Measurements from ENCODE around the gene TNIK. TPM values are rescaled to one million over a fixed set of nuclear protein-coding genes. Genes with fewer than 3 reads are reported as not detected.

The TNIK gene
- total and polyA plus RNA-seq, 2 of the 13 experiments (the other 11 are each of a cell fraction or from before 2014, with no cell fraction given) = 0.15 to 0.22 TPM

DNA sequence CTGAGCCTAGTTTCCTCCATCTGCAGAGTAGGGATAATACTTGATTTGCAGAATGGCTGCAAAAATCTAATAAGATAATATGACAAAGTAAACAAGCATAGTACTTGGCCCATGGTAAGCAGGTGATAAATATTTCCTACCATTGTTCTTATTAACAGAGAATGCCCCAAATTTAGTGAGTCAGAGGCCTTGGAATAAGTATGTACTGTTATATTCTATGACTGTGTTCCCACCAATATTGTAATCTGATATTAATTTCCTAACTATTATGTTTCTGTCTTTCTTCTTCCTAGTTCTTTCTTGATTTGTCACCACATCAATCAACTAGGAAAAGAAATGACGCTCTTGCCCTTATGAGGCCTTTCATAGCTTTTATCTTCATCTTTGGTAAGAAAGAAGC lies 255.3 kb downstream of the TNIK start (continued):
- TF ChIP-seq MTA1 (CRISPR knock-in tag; IDR thresholded peaks at IDR 0.05; ENCODE audit: borderline replicate concordance) = no peak
- no peak for TF ChIP-seq IKZF4 (CRISPR knock-in tag; IDR thresholded peaks at IDR 0.05; ENCODE audit: borderline replicate concordance, low read depth, not compliant biosample characterization)
- TF ChIP-seq ZFYVE20 (CRISPR knock-in tag; IDR thresholded peaks at IDR 0.05; ENCODE audit: borderline replicate concordance, low read depth) = no peak
- no peak for TF ChIP-seq SRY (CRISPR knock-in tag; IDR thresholded peaks at IDR 0.05)
- TF ChIP-seq ZEB1 (IDR thresholded peaks at IDR 0.05; ENCODE audit: insufficient replicate concordance, low read depth) = no peak
- TF ChIP-seq ZNF598 (CRISPR knock-in tag; IDR thresholded peaks at IDR 0.05; ENCODE audit: borderline replicate concordance) = no peak

DNA sequence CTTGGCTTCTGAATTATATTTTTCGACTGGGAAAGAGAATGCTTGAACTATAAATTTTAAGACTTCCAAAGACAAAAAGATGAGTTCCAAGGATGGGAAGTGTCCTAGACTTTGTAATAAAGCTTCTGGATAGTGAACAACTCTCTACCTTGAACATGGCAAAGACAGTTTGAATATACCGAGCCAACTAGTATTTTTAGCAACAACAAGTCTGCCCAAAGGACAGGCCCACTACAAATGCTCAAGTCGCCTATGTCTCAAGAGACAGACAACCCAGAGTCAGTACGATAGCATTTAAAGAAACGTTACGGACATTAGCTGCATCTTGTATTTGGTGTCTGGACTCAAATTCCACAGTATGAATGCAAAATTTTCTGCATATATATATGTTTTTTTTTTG lies 258.4 kb downstream of the TNIK start:
- no peak overlapping the region for H2AFZ ChIP-seq (ENCODE audit: low read length)
- ATAC-seq = no peak
- no peaks in the 10 kb centered on the region for H3K27me3 ChIP-seq (ENCODE audit: control insufficient read depth in 1 of 2, insufficient read depth in 2 of 2, low read length in 2 of 2)
- no TSS peak for BruUV-seq (replicated peaks)
- no peaks in the 10 kb centered on the region for H3K9me3 ChIP-seq (ENCODE audit: low read length)
- H3K4me3 ChIP-seq (replicated peaks in 1 of 3; ENCODE audit: insufficient read depth in 1 of 3, low read depth in 2 of 3, low read length in 3 of 3) = no peak overlapping the region
- H3K36me3 ChIP-seq (replicated peaks in 1 of 2; ENCODE audit: control insufficient read depth in 1 of 2, insufficient read depth in 2 of 2, low read length in 2 of 2) = no peaks in the 10 kb centered on the region
- no peak overlapping the region for H3K4me2 ChIP-seq (ENCODE audit: low read depth, low read length)
- H3K9ac ChIP-seq (ENCODE audit: insufficient read depth, low read depth, low read length) = no peak overlapping the region
- WGBS (ENCODE audit: low lambda C conversion rate) = 64% methylated on average over 6 of the region's 6 CpGs
- FAIRE-seq = no peak
- no peak for TF ChIP-seq REPIN1 (CRISPR knock-in tag; IDR thresholded peaks at IDR 0.05; ENCODE audit: borderline replicate concordance, low read depth)
- TF ChIP-seq MTF1 (CRISPR knock-in tag; IDR thresholded peaks at IDR 0.05) = no peak
- TF ChIP-seq MAF1 (CRISPR knock-in tag; IDR thresholded peaks at IDR 0.05; ENCODE audit: borderline replicate concordance) = no peak
- TF ChIP-seq SRSF4 (IDR thresholded peaks at IDR 0.05; ENCODE audit: low read depth, low read length, poor library complexity, severe bottlenecking) = no peak
- TF ChIP-seq, protein P1, sequence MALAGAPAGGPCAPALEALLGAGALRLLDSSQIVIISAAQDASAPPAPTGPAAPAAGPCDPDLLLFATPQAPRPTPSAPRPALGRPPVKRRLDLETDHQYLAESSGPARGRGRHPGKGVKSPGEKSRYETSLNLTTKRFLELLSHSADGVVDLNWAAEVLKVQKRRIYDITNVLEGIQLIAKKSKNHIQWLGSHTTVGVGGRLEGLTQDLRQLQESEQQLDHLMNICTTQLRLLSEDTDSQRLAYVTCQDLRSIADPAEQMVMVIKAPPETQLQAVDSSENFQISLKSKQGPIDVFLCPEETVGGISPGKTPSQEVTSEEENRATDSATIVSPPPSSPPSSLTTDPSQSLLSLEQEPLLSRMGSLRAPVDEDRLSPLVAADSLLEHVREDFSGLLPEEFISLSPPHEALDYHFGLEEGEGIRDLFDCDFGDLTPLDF (CRISPR knock-in tag; IDR thresholded peaks at IDR 0.05) = no peak
- TF ChIP-seq, protein P2, sequence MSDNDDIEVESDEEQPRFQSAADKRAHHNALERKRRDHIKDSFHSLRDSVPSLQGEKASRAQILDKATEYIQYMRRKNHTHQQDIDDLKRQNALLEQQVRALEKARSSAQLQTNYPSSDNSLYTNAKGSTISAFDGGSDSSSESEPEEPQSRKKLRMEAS (IDR thresholded peaks at IDR 0.05) = no peak
- TF ChIP-seq REL (CRISPR knock-in tag; conservative IDR thresholded peaks at IDR 0.05) = no peak
- no peak for TF ChIP-seq HHEX (CRISPR knock-in tag; IDR thresholded peaks at IDR 0.05)
- TF ChIP-seq HOXA5 (CRISPR knock-in tag; IDR thresholded peaks at IDR 0.05) = no peak
- no peak for TF ChIP-seq ZNF557 (CRISPR knock-in tag; IDR thresholded peaks at IDR 0.05)
- TF ChIP-seq, protein P3, sequence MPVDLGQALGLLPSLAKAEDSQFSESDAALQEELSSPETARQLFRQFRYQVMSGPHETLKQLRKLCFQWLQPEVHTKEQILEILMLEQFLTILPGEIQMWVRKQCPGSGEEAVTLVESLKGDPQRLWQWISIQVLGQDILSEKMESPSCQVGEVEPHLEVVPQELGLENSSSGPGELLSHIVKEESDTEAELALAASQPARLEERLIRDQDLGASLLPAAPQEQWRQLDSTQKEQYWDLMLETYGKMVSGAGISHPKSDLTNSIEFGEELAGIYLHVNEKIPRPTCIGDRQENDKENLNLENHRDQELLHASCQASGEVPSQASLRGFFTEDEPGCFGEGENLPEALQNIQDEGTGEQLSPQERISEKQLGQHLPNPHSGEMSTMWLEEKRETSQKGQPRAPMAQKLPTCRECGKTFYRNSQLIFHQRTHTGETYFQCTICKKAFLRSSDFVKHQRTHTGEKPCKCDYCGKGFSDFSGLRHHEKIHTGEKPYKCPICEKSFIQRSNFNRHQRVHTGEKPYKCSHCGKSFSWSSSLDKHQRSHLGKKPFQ (CRISPR knock-in tag; IDR thresholded peaks at IDR 0.05; ENCODE audit: insufficient replicate concordance) = no peak
- TF ChIP-seq, protein P4, sequence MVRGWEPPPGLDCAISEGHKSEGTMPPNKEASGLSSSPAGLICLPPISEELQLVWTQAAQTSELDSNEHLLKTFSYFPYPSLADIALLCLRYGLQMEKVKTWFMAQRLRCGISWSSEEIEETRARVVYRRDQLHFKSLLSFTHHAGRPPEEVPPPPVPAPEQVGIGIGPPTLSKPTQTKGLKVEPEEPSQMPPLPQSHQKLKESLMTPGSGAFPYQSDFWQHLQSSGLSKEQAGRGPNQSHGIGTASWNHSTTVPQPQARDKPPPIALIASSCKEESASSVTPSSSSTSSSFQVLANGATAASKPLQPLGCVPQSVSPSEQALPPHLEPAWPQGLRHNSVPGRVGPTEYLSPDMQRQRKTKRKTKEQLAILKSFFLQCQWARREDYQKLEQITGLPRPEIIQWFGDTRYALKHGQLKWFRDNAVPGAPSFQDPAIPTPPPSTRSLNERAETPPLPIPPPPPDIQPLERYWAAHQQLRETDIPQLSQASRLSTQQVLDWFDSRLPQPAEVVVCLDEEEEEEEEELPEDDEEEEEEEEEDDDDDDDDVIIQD (CRISPR knock-in tag; IDR thresholded peaks at IDR 0.05; ENCODE audit: low read depth) = no peak
- POLR2A ChIA-PET = no interaction called here
- intact Hi-C loops (cut with micrococcal nuclease; ENCODE audit: unreplicated experiment) = no loop called here
- no peak for DNase-seq (ENCODE audit: low spot score)
- H3K79me2 ChIP-seq (ENCODE audit: insufficient read depth, low read length) = no peaks in the 10 kb centered on the region
- in situ Hi-C loops (cut with HindIII; ENCODE audit: extremely low pct_ligation_motif_present, low pct_unique_long_range_greater_than_20kb) = no loop called here
- H3K27ac ChIP-seq (ENCODE audit: extremely low read length, insufficient read depth, low read length) = no peak overlapping the region
- H3K4me1 ChIP-seq (ENCODE audit: insufficient read depth, low read length) = no peaks in the 10 kb centered on the region
- H4K20me1 ChIP-seq (ENCODE audit: insufficient read depth, low read length) = no peaks in the 10 kb centered on the region
- CTCF ChIA-PET (ENCODE audit: low intra/inter-chr PET ratio, low total read pairs) = no interaction called here

All from HepG2 (cell line).